Loucy (cell line): ENCODE measurements around the gene BID.

Source experiments
- H2AFZ ChIP-seq: fragments of 200-600 bp; sonication (generic); 2 replicates; pipeline ENCODE4 v1.6.0; 2016; ENCODE audit warnings: antibody characterized with exemption, mild to moderate bottlenecking, low read length, moderate library complexity
- H3F3A ChIP-seq: fragments of 200-600 bp; 2 replicates; pipeline ENCODE4 v1.6.0; 2016; ENCODE audit warnings: antibody characterized with exemption, low read depth, mild to moderate bottlenecking
- H3K27me3 ChIP-seq: fragments of 200-600 bp; sonication (generic); 2 replicates; pipeline ENCODE4 v1.6.1; 2014; ENCODE audit warnings: low read length, mild to moderate bottlenecking; ENCODE audit not compliant: insufficient read depth, poor library complexity, severe bottlenecking
- H3K36me3 ChIP-seq: fragments of 200-600 bp; sonication (generic); 2 replicates; pipeline ENCODE4 v1.6.1; 2016; ENCODE audit warnings: low read length; ENCODE audit not compliant: insufficient read depth
- H3K4me1 ChIP-seq: fragments of 200-600 bp; sonication (generic); 2 replicates; pipeline ENCODE4 v1.5.1; 2014; ENCODE audit warnings: low read length, mild to moderate bottlenecking; ENCODE audit not compliant: insufficient read depth, poor library complexity, severe bottlenecking
- H3K4me2 ChIP-seq: fragments of 200-600 bp; sonication (generic); 2 replicates; pipeline ENCODE4 v1.6.0; 2014; ENCODE audit warnings: antibody characterized with exemption, low read length, low read depth, mild to moderate bottlenecking; ENCODE audit not compliant: poor library complexity, severe bottlenecking
- H3K4me3 ChIP-seq: fragments of 200-600 bp; sonication (generic); 2 replicates; pipeline ENCODE4 v1.5.1; 2014; ENCODE audit warnings: low read length, mild to moderate bottlenecking, mixed read lengths; ENCODE audit not compliant: poor library complexity, severe bottlenecking
- H3K79me2 ChIP-seq: fragments of 200-600 bp; sonication (generic); 2 replicates; pipeline ENCODE4 v1.6.1; 2014; ENCODE audit warnings: low read length; ENCODE audit not compliant: insufficient read depth
- H3K9ac ChIP-seq: fragments of 200-600 bp; sonication (generic); 2 replicates; pipeline ENCODE4 v1.6.0; 2014; ENCODE audit warnings: mild to moderate bottlenecking, low read depth, low read length, moderate library complexity; ENCODE audit not compliant: poor library complexity, severe bottlenecking
- H3K9me2 ChIP-seq: fragments of 200-600 bp; sonication (generic); replicated peaks from 2 replicates; pipeline ENCODE4 v1.6.1; 2016; ENCODE audit warnings: low read depth, low read length, mixed read lengths
- H3K9me3 ChIP-seq: fragments of 200-600 bp; sonication (generic); 2 replicates; pipeline ENCODE4 v1.6.1; 2014; ENCODE audit warnings: mild to moderate bottlenecking, antibody characterized with exemption, low read length, low read depth; ENCODE audit not compliant: insufficient read depth
- H4K20me1 ChIP-seq: fragments of 200-600 bp; sonication (generic); 2 replicates; pipeline ENCODE4 v1.6.0; 2014; ENCODE audit warnings: antibody characterized with exemption, low read length, mild to moderate bottlenecking; ENCODE audit not compliant: insufficient read depth, poor library complexity, severe bottlenecking
- EZH2phosphoT487 ChIP-seq: fragments of 200-600 bp; IDR thresholded peaks from 2 replicates; pipeline ENCODE4 v1.6.1; 2018; ENCODE audit warnings: antibody characterized with exemption, mild to moderate bottlenecking, moderate library complexity, borderline replicate concordance
- TF ChIP-seq, protein P1 (sequence below): fragments of 200-600 bp; sonication (generic); conservative IDR thresholded peaks from 2 replicates; pipeline ENCODE4 v1.5.1; 2014; ENCODE audit warnings: mild to moderate bottlenecking, antibody characterized with exemption, low read length

The BID gene

GRCh38 chr22:17775781-17776465, 1.7 kb upstream of the BID start:
- Histone ChIP-seq H3K27me3 (no peaks in the 10 kb centered on the region), H2AFZ (no peak overlapping the region), H3K9me3 (no peaks in the 10 kb centered on the region), H3K4me3 (peak overlapping the region; percentile 82), H3F3A (peaks cover 4% of the 10 kb centered on the region; the same call in 1 of the 2 replicates), H3K79me2 (peaks cover 84% of the 10 kb centered on the region), H4K20me1 (peaks cover 35% of the 10 kb centered on the region), H3K9ac (peak overlapping the region; percentile 95), H3K36me3 (no peaks in the 10 kb centered on the region), H3K4me2 (peak overlapping the region; percentile 98), H3K9me2 (no peaks in the 10 kb centered on the region), H3K4me1 (peaks cover 75% of the 10 kb centered on the region)
- TF ChIP-seq EZH2phosphoT487: no peak
- TF ChIP-seq, protein P1, sequence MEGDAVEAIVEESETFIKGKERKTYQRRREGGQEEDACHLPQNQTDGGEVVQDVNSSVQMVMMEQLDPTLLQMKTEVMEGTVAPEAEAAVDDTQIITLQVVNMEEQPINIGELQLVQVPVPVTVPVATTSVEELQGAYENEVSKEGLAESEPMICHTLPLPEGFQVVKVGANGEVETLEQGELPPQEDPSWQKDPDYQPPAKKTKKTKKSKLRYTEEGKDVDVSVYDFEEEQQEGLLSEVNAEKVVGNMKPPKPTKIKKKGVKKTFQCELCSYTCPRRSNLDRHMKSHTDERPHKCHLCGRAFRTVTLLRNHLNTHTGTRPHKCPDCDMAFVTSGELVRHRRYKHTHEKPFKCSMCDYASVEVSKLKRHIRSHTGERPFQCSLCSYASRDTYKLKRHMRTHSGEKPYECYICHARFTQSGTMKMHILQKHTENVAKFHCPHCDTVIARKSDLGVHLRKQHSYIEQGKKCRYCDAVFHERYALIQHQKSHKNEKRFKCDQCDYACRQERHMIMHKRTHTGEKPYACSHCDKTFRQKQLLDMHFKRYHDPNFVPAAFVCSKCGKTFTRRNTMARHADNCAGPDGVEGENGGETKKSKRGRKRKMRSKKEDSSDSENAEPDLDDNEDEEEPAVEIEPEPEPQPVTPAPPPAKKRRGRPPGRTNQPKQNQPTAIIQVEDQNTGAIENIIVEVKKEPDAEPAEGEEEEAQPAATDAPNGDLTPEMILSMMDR: no peak

DNA sequence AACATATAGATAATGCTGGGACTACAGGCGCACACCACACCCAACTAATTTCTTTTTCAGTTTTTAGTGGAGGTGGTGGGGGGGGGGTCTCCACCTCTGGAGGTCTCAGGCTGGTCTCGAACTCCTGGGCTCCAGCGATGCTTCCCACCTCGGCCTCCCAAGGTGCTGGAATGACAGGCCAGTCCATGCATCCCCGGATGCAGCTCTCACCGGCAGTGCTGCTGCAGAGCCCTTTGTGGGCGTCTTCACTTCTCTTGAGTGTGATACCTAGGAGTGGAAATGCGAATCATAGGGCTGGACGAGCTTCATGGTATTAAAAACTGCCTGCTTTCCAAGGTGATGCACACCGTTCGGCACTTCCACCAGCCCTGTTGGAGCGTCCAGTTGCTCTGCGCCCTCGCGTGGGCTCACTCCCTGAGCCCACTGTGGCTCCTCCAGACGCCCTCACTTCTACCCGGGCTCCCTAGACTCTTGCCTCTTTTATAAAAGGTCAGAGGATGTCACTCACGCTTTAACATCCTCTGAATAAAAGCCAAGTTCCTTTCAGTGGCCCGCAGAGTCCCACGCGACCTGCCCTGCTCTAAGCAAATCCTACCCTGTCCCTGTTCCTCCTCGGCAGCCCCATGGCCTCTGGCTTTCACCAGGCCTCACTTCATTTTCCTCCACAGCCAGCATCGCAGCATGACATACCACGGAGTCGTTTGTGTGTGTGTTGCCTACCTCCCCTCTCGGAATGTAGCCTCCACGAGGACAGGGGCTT, 837 bp upstream of the BID start:
- Histone ChIP-seq H3K4me1 (peaks cover 75% of the 10 kb centered on the region), H3K9me2 (no peaks in the 10 kb centered on the region), H3F3A (peaks cover 1% of the 10 kb centered on the region; the same call in 1 of the 2 replicates), H3K4me2 (peak overlapping the region; percentile 98), H4K20me1 (peaks cover 43% of the 10 kb centered on the region), H2AFZ (0 out of 2 replicates have a peak overlapping the region, but pooled peaks have one; percentile 46), H3K36me3 (no peaks in the 10 kb centered on the region), H3K79me2 (peaks cover 92% of the 10 kb centered on the region), H3K4me3 (peak overlapping the region; percentile 79), H3K9ac (peak overlapping the region; percentile 95), H3K9me3 (no peaks in the 10 kb centered on the region), H3K27me3 (no peaks in the 10 kb centered on the region)
- TF ChIP-seq, protein P1: no peak
- no peak for TF ChIP-seq EZH2phosphoT487

GRCh38 chr22:17773606-17774205, 563 bp downstream of the BID start:
- Histone ChIP-seq H4K20me1 (peaks cover 46% of the 10 kb centered on the region), H3K27me3 (no peaks in the 10 kb centered on the region), H3K4me2 (peak overlapping the region; percentile 94), H3F3A (no peaks in the 10 kb centered on the region; the same call in 1 of the 2 replicates), H3K9me2 (no peaks in the 10 kb centered on the region), H3K4me1 (peaks cover 69% of the 10 kb centered on the region), H2AFZ (peak overlapping the region; percentile 63; the same call in 1 of the 2 replicates), H3K9ac (peak overlapping the region; percentile 95), H3K79me2 (peaks cover 90% of the 10 kb centered on the region), H3K36me3 (no peaks in the 10 kb centered on the region), H3K4me3 (peak overlapping the region; percentile 79), H3K9me3 (no peaks in the 10 kb centered on the region)
- no peak for TF ChIP-seq EZH2phosphoT487
- TF ChIP-seq, protein P1: no peak
